ENCODE data around the gene HAUS7.

The HAUS7 gene

DNA sequence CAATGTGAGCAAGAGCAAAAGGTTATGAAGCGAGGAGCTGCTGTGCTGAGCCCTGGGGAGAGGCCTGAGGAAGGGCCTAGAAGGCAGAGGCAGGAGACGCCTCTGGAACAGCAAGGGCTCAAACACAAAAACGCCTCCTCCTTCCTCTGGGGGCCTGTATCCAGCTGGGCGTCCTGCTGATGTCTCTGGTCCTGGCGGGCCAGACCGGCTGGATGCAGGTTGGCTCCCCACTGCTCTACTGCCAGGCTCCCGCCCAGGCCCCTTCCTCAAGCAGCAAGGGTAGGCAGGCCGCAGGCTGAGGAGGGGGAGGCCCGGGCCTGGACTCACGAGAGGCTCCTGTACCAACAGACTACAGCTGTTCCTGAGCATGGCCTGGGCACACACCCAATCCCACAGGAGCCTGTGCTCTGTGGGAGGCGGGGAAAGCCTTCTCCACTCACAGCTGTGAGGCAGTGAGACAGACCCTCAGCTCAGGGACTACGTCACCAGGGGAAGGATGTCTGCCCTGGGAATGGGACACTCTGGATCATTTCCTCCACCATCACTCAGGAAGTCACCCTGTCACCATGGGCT is 2.3 kb downstream of the HAUS7 start:
- no peaks in the 10 kb centered on the region for H3K27me3 ChIP-seq (ENCODE audit: insufficient read depth, low read length)
- H3K4me3 ChIP-seq (ENCODE audit: low read depth, low read length) = no peak overlapping the region
- no peaks in the 10 kb centered on the region for H3K4me1 ChIP-seq (ENCODE audit: control insufficient read depth, insufficient read depth, low read length, unreplicated experiment)
- no peak overlapping the region for H3K27ac ChIP-seq (ENCODE audit: low read depth, low read length)
- no peaks in the 10 kb centered on the region for H3K36me3 ChIP-seq (ENCODE audit: insufficient read depth, low read length)
- no peak overlapping the region for H2AFZ ChIP-seq (ENCODE audit: low read length, unreplicated experiment)
- H3K79me2 ChIP-seq (ENCODE audit: control insufficient read depth, insufficient read depth, low read length, unreplicated experiment) = peaks cover 2% of the 10 kb centered on the region

DNA sequence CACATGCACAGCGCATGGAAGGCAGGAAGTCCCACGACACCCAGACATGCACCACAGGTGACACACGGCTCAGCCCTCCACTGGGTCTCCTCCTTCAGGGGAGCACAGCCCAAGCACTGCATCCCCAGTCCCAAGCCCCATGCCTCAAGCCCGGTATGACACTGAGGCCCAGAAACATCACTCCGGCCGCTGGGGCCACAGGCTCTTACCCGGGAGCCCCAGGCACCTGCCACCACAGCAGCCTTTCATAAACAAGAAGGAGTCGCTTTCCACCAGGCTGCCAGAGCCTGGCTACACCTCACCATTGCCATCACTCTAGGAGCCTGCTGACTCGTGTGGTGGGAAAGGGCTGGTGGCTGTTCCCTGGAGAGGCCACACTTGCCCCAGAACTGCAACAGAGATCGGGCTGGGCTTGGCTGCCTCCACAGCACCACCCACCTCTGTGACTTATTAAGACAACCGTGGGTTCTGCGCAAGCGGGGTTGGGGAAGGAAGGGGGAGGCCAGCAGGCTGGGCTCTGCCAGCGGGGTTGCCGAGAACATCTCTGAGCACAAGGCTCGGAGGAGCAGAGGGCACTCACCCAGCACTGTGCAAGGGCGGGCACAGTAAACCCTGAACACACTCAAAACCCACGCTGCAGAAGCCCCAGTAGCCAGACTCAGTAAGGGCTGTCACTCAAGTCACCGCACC is 4.5 kb downstream of the HAUS7 start:
- H3K79me2 ChIP-seq (ENCODE audit: control insufficient read depth, insufficient read depth, low read length, unreplicated experiment) = peaks cover 2% of the 10 kb centered on the region
- H3K27me3 ChIP-seq (ENCODE audit: insufficient read depth, low read length) = no peaks in the 10 kb centered on the region
- H3K36me3 ChIP-seq (ENCODE audit: insufficient read depth, low read length) = no peaks in the 10 kb centered on the region
- H2AFZ ChIP-seq (ENCODE audit: low read length, unreplicated experiment) = no peak overlapping the region
- H3K27ac ChIP-seq (ENCODE audit: low read depth, low read length) = no peak overlapping the region
- H3K4me1 ChIP-seq (ENCODE audit: control insufficient read depth, insufficient read depth, low read length, unreplicated experiment) = no peaks in the 10 kb centered on the region
- no peak overlapping the region for H3K4me3 ChIP-seq (ENCODE audit: low read depth, low read length)

DNA sequence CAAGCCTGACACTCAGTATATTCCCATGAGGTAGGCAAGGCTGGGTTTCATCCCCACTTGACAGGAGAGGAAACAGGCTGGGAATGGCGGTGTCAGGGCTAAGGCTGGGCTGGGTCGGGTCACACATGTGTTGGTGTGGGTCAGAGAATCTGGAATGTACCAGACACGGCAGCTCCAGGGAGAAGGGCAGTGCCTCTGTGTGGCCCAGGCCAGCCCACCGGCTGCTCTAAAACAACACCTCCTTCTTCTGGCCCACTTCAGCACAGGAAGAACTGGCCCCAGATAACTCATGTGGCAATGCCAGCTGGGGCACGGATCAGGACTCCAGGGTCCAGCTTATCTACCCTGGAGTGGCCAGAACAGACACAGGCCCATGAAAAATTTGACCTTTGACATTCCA is 6.3 kb downstream of the HAUS7 start:
- H3K36me3 ChIP-seq (ENCODE audit: insufficient read depth, low read length) = no peaks in the 10 kb centered on the region
- no peaks in the 10 kb centered on the region for H3K27me3 ChIP-seq (ENCODE audit: insufficient read depth, low read length)
- no peak overlapping the region for H3K27ac ChIP-seq (ENCODE audit: low read depth, low read length)
- H3K79me2 ChIP-seq (ENCODE audit: control insufficient read depth, insufficient read depth, low read length, unreplicated experiment) = no peaks in the 10 kb centered on the region
- H3K4me1 ChIP-seq (ENCODE audit: control insufficient read depth, insufficient read depth, low read length, unreplicated experiment) = no peaks in the 10 kb centered on the region
- no peak overlapping the region for H3K4me3 ChIP-seq (ENCODE audit: low read depth, low read length)
- no peak overlapping the region for H2AFZ ChIP-seq (ENCODE audit: low read length, unreplicated experiment)

DNA sequence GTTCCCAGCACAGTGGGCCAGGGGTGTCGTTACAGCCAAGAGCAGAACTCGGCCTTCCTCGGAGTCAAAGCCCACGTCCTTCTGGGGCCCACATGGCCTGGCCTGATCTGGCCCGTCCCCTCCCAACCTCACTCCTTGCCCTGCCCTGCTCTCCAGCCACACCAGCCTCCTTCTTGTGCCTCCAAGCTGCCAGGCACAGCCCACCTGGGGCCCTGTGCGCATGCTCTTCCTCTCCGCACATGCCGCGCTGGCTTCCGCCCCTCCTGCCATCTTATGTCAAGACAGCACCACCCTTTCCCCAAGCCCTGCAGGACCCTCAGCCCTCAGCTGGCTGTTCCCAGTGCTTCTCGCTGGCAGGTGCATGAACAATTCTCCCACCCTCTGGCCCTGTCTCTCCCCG is 6.8 kb downstream of the HAUS7 start:
- Histone ChIP-seq H3K36me3 (ENCODE audit: insufficient read depth, low read length) (no peaks in the 10 kb centered on the region), H2AFZ (ENCODE audit: low read length, unreplicated experiment) (no peak overlapping the region)

DNA sequence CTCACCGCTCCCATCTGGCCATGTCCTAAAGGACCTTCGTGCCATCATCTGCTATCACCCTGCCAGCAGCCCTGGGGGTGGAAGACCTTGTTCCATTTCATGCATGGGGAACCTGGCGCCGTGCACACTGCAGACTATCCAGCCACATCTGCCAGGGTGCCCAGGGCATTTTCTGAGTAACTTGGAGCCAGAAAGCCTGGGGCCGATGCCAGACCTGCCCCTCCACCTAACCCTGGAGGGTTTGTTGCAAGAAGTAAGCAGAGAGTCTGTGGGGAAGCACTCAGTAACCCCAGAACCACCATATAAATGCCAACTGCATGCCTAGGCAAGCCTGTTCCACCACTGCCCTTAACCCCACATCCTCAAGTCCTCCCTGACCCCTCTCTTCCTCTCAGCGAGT is 7.3 kb downstream of the HAUS7 start:
- Histone ChIP-seq H3K27me3 (ENCODE audit: insufficient read depth, low read length) (no peaks in the 10 kb centered on the region), H2AFZ (ENCODE audit: low read length, unreplicated experiment) (no peak overlapping the region), H3K27ac (ENCODE audit: low read depth, low read length) (no peak overlapping the region), H3K36me3 (ENCODE audit: insufficient read depth, low read length) (no peaks in the 10 kb centered on the region), H3K4me1 (ENCODE audit: control insufficient read depth, insufficient read depth, low read length, unreplicated experiment) (no peaks in the 10 kb centered on the region), H3K79me2 (ENCODE audit: control insufficient read depth, insufficient read depth, low read length, unreplicated experiment) (no peaks in the 10 kb centered on the region), H3K4me3 (ENCODE audit: low read depth, low read length) (no peak overlapping the region)

More for the DNA sequence above, 6.8 kb downstream of the HAUS7 start:
- Histone ChIP-seq H3K79me2 (ENCODE audit: control insufficient read depth, insufficient read depth, low read length, unreplicated experiment) (no peaks in the 10 kb centered on the region), H3K27me3 (ENCODE audit: insufficient read depth, low read length) (no peaks in the 10 kb centered on the region), H3K4me1 (ENCODE audit: control insufficient read depth, insufficient read depth, low read length, unreplicated experiment) (no peaks in the 10 kb centered on the region), H3K27ac (ENCODE audit: low read depth, low read length) (no peak overlapping the region), H3K4me3 (ENCODE audit: low read depth, low read length) (no peak overlapping the region)

DNA sequence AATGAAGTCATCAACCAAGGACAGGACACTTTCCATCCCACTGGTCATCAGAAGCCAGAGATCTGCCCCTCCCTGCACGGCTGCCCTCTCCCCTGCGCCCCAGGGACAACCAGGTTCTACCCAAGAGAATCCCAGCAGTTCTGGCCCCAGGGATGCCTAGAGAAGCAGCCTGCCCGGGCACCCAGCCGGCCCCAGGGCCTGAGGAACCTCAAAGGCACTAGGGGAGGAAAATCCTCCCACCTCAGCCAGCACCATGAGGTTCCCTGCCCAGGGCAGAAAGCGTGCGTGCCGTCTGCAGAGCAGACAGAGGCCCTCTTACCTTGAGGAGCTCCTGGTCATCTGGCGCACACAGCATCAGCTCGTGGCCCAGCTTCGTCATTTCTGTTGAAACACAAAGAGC is 8.1 kb downstream of the HAUS7 start:
- Histone ChIP-seq H3K79me2 (ENCODE audit: control insufficient read depth, insufficient read depth, low read length, unreplicated experiment) (no peaks in the 10 kb centered on the region), H3K4me3 (ENCODE audit: low read depth, low read length) (no peak overlapping the region), H3K36me3 (ENCODE audit: insufficient read depth, low read length) (no peaks in the 10 kb centered on the region), H3K4me1 (ENCODE audit: control insufficient read depth, insufficient read depth, low read length, unreplicated experiment) (no peaks in the 10 kb centered on the region), H3K27me3 (ENCODE audit: insufficient read depth, low read length) (no peaks in the 10 kb centered on the region), H2AFZ (ENCODE audit: low read length, unreplicated experiment) (no peak overlapping the region), H3K27ac (ENCODE audit: low read depth, low read length) (no peak overlapping the region)

DNA sequence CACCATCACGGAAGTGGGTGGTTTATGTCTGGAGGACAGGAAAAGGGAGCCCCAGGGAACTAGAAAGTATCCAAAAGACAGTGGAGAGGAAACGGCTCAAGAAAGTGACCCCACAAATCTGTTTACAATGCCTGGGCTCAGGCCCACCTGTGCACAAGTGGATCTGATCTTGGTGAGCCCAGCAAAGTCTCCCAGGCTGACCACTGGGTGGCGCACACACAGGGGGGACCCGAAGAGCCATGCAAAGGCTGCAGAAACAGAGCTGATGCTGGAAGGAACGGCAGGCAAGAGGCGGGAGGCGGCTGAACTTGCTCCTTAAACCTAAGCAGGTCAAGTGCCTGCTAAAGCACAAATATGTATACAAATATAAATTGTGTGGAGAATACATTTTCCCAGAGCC is 9.6 kb downstream of the HAUS7 start:
- Histone ChIP-seq H3K27ac (ENCODE audit: low read depth, low read length) (no peak overlapping the region), H3K79me2 (ENCODE audit: control insufficient read depth, insufficient read depth, low read length, unreplicated experiment) (no peaks in the 10 kb centered on the region), H3K27me3 (ENCODE audit: insufficient read depth, low read length) (no peaks in the 10 kb centered on the region), H3K36me3 (ENCODE audit: insufficient read depth, low read length) (no peaks in the 10 kb centered on the region), H3K4me1 (ENCODE audit: control insufficient read depth, insufficient read depth, low read length, unreplicated experiment) (no peaks in the 10 kb centered on the region), H2AFZ (ENCODE audit: low read length, unreplicated experiment) (no peak overlapping the region), H3K4me3 (ENCODE audit: low read depth, low read length) (no peak overlapping the region)

DNA sequence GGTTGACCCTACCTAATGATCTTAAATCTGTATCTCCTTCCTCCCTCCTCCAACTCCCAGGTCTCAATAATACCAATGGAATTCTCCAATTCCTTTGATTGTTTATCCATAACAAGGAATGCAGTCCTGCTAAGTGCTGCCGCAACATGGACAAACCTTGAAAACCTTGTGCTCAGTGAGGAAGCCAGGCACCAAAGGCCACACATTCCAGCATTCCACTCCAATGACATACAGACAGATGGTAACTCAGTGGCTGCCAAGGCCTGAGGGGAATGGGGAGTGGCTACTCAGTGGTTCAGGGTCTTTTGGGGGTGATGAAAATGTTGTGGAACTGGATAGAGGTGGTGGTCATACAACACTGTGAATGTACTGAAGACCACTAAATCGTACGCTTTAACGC is 10.4 kb downstream of the HAUS7 start:
- no peaks in the 10 kb centered on the region for H3K79me2 ChIP-seq (ENCODE audit: control insufficient read depth, insufficient read depth, low read length, unreplicated experiment)
- no peak overlapping the region for H3K4me3 ChIP-seq (ENCODE audit: low read depth, low read length)
- no peaks in the 10 kb centered on the region for H3K36me3 ChIP-seq (ENCODE audit: insufficient read depth, low read length)
- no peak overlapping the region for H3K27ac ChIP-seq (ENCODE audit: low read depth, low read length)
- H2AFZ ChIP-seq (ENCODE audit: low read length, unreplicated experiment) = no peak overlapping the region
- no peaks in the 10 kb centered on the region for H3K27me3 ChIP-seq (ENCODE audit: insufficient read depth, low read length)
- no peaks in the 10 kb centered on the region for H3K4me1 ChIP-seq (ENCODE audit: control insufficient read depth, insufficient read depth, low read length, unreplicated experiment)

DNA sequence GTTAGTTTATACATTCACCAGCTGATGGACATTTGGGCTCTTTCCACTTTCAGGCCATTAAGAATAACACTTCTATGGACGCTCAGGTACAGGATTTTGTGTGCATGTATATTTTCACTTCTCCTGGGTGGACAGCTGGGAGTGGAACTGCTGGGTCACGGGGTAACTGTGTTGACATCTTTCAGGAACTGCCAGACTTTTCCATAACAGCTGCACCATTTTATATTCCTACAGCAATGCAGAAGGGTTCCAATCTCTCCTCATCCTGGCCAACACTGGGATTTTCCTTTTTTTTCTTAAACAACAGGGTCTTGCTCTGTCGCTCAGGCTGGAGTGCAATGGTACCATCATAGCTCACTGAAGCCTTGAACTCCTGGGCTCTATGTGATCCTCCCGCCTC is 11.9 kb downstream of the HAUS7 start:
- H3K4me3 ChIP-seq (ENCODE audit: low read depth, low read length) = no peak overlapping the region
- H2AFZ ChIP-seq (ENCODE audit: low read length, unreplicated experiment) = no peak overlapping the region
- H3K27me3 ChIP-seq (ENCODE audit: insufficient read depth, low read length) = no peaks in the 10 kb centered on the region
- no peaks in the 10 kb centered on the region for H3K4me1 ChIP-seq (ENCODE audit: control insufficient read depth, insufficient read depth, low read length, unreplicated experiment)
- no peaks in the 10 kb centered on the region for H3K36me3 ChIP-seq (ENCODE audit: insufficient read depth, low read length)
- no peaks in the 10 kb centered on the region for H3K79me2 ChIP-seq (ENCODE audit: control insufficient read depth, insufficient read depth, low read length, unreplicated experiment)
- no peak overlapping the region for H3K27ac ChIP-seq (ENCODE audit: low read depth, low read length)

DNA sequence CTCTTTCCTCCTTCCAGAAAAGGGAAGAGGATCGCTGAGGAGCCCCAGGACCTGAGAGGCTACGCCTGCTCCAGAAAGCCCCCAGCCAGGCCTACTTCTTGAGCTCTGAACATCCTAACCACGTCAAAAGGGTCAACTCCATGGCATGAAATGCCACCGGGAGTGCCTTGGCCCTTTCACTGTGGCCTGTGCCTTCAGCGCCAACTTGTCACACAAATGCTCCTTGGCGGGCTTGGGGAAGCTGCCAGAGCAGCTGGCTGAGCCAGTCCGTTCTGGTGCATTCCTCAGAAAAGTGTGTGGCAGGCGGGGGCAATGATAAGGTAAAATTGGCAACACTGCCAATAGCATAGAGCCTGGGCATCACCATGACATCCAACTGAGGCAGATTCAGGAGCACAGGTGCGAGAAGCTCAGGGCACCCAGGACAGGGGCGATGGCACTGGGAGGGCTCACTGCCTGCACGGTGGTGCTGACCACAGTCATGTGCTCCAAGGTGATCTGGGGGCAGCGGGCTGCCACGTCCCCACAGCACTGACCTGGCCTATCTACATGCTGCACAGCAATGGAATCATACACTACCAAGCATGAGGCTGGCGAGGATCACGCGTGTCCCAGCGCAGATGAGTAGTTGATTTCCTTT is 12.4 kb downstream of the HAUS7 start:
- no peaks in the 10 kb centered on the region for H3K79me2 ChIP-seq (ENCODE audit: control insufficient read depth, insufficient read depth, low read length, unreplicated experiment)
- no peak overlapping the region for H2AFZ ChIP-seq (ENCODE audit: low read length, unreplicated experiment)
- no peaks in the 10 kb centered on the region for H3K36me3 ChIP-seq (ENCODE audit: insufficient read depth, low read length)
- no peak overlapping the region for H3K27ac ChIP-seq (ENCODE audit: low read depth, low read length)
- no peaks in the 10 kb centered on the region for H3K4me1 ChIP-seq (ENCODE audit: control insufficient read depth, insufficient read depth, low read length, unreplicated experiment)
- no peaks in the 10 kb centered on the region for H3K27me3 ChIP-seq (ENCODE audit: insufficient read depth, low read length)
- no peak overlapping the region for H3K4me3 ChIP-seq (ENCODE audit: low read depth, low read length)
